MV-4-11 (cell line): ENCODE results near the gene CD320.
"Not testable (repeated sequence)": the region's sequence is repeated elsewhere in the genome, so short reads cannot be mapped to it uniquely, and the experiment has no call there.

Experiments
- DNase-seq: peaks from one replicate; lab custom pipeline; 2025; lab: John Stamatoyannopoulos, UW

The CD320 gene

GRCh38 chr19:8308891-8309291, 733 bp upstream of the CD320 start:
- DNase-seq = no peak

GRCh38 chr19:8307400-8307964, 676 bp downstream of the CD320 start:
- no peak for DNase-seq

GRCh38 chr19:8306235-8307054, 1.7 kb downstream of the CD320 start:
- DNase-seq = no peak

- no peak for DNase-seq
Observed at GRCh38 chr19:8305798-8306197, 2.4 kb downstream of the CD320 start.

- DNase-seq = no peak
Observed at GRCh38 chr19:8304841-8305621, 3.1 kb downstream of the CD320 start.

GRCh38 chr19:8302734-8303133, 5.4 kb downstream of the CD320 start:
- DNase-seq = no peak

GRCh38 chr19:8302357-8302691, 5.8 kb downstream of the CD320 start:
- no peak for DNase-seq

- DNase-seq = not testable (repeated sequence)
Observed at GRCh38 chr19:8291337-8291736, 16.8 kb downstream of the CD320 start.

GRCh38 chr19:8276508-8276907, 31.6 kb downstream of the CD320 start:
- not testable (repeated sequence) for DNase-seq

- no peak for DNase-seq
Observed at GRCh38 chr19:8269724-8270123, 38.4 kb downstream of the CD320 start.

GRCh38 chr19:8265872-8266271, 42.3 kb downstream of the CD320 start:
- no peak for DNase-seq

- not testable (repeated sequence) for DNase-seq
Observed at GRCh38 chr19:8264248-8264647, 43.9 kb downstream of the CD320 start.

- no peak for DNase-seq
Observed at GRCh38 chr19:8262431-8262830, 45.7 kb downstream of the CD320 start.

GRCh38 chr19:8261881-8262280, 46.3 kb downstream of the CD320 start:
- DNase-seq = no peak

GRCh38 chr19:8261347-8261746, 46.8 kb downstream of the CD320 start:
- no peak for DNase-seq

GRCh38 chr19:8259922-8260247, 48.3 kb downstream of the CD320 start:
- no peak for DNase-seq

GRCh38 chr19:8259142-8259921, 48.8 kb downstream of the CD320 start:
- DNase-seq = no peak

- DNase-seq = no peak
Observed at GRCh38 chr19:8257052-8257443, 51.1 kb downstream of the CD320 start.

- DNase-seq = no peak
Observed at GRCh38 chr19:8256276-8257051, 51.7 kb downstream of the CD320 start.

- DNase-seq = no peak
Observed at GRCh38 chr19:8255426-8256125, 52.6 kb downstream of the CD320 start.
